Cardiac atrium fibroblast (primary cell): ENCODE results near the gene CDK5R1. TPM values are rescaled to one million over a fixed set of nuclear protein-coding genes. Genes with fewer than 3 reads are reported as not detected.

Experiments
- total RNA-seq: library from RNA; depleted of rRNA; stranded (reverse); fragments of >200 nt; gene quantifications from 2 replicates; pipeline ENCODE4 v1.2.3, GENCODE V29; 2015

The CDK5R1 gene
- 1.3 and 1.5 TPM in 2 replicates for total RNA-seq

GRCh38 chr17:32486701-32487472, at the start of gene CDK5R1:
Gene CDK5R1, plus strand, starts transcription at chr17:32486993. Its CDS starts 628 bp downstream, at chr17:32487621.

DNA sequence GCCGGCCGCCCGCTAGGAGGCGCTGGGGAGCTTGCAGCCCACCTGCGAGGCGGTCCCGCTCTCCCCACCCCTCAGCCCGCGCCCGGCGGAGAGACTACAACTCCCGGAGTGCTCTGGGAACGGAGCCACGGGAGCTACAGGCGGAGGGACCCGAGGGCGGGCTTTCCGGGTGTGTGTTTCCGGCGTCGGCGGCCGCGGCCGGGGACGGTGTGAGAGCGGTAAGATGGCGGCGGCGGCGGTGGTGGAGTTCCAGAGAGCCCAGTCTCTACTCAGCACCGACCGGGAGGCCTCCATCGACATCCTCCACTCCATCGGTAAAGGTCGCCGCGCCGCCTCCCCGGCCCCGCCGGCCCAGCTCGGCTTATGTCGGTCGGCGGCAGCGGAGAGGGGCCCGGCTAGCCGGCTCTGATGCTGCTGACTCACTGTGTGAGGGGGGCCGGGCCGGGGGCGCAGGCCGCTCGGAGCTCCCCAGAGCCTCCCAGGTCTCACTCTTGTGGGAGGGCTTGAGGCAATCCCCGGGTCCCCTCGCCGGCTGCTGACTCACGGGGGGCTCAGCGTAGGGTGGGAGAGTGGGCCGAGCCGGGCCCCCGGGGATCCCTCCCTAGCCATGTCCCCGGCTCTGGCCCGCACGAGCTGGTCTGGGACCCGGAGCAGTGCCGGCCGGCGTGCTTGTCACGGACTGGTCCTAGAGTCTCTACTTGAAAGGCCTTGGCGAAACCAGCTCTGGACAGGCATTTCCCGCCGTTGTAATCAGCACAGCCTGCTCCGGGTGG, 42.3 kb upstream of the CDK5R1 start, which contains the start of gene PSMD11:
Gene PSMD11, plus strand, starts transcription at position 210 of the 773 bp plus-strand sequence. Its CDS starts 14 bp downstream, at position 224.

Other genes starting within 250 kb of the CDK5R1 start
- not detected in 2 replicates for gene RHBDL3, start 221.2 kb upstream of the CDK5R1 start, total RNA-seq
- gene C17orf75, start 144.8 kb upstream of the CDK5R1 start, total RNA-seq = 4.7 and 10.3 TPM in 2 replicates
- gene ZNF207, start 136.8 kb upstream of the CDK5R1 start, total RNA-seq = 91.7 and 101 TPM in 2 replicates
- gene PSMD11, start 42.5 kb upstream of the CDK5R1 start, total RNA-seq = 44.4 and 51.2 TPM in 2 replicates